Colonic mucosa (tissue), 4 donors: ENCODE data around the gene REC114. TPM values are rescaled to one million over a fixed set of nuclear protein-coding genes. Genes with fewer than 3 reads are reported as not detected.

Experiments used
- DNase-seq: peaks from one replicate; pipeline ENCODE4 v3.0.0-alpha.2; 2020
- H3K27ac ChIP-seq: fragments of 200-600 bp; one replicate; pipeline ENCODE4 v1.8.0; 2021
- H3K27me3 ChIP-seq: fragments of 200-600 bp; one replicate; pipeline ENCODE4 v1.8.0; 2021
- H3K36me3 ChIP-seq: fragments of 200-600 bp; one replicate; pipeline ENCODE4 v1.8.0; 2021
- H3K4me1 ChIP-seq: fragments of 200-600 bp; one replicate; pipeline ENCODE4 v1.8.0; 2021; ENCODE audit warnings: mild to moderate bottlenecking
- H3K4me3 ChIP-seq: fragments of 200-600 bp; one replicate; pipeline ENCODE4 v1.8.0; 2021
- H3K9ac ChIP-seq, 2 donors: one replicate each; pipeline ENCODE4 v1.7.0; 2013; ENCODE audit warnings: control low read depth in 2 of 2, low read depth in 2 of 2, low read length in 2 of 2
- H3K9me3 ChIP-seq: fragments of 200-600 bp; one replicate; pipeline ENCODE4 v1.8.0; 2021
- intact Hi-C: fragments of 100-400 bp; cut with DNase I; formaldehyde crosslinking; loops from one replicate; pipeline ENCODE4 v1.14.1; 2022
- total RNA-seq, 2 donors: library from RNA; stranded (reverse); fragmentation: NEBNext Ultra II Directional in 1 of 2; extraction: Animal tissue kit (Norgen Biotek cat#: 25700) in 1 of 2; gene quantifications; one replicate each; pipeline ENCODE4 v1.2.1, GENCODE V29; 2021
- TF ChIP-seq, protein P1 (sequence below): fragments of 200-600 bp; IDR thresholded peaks from one replicate; pipeline ENCODE4 v1.8.0; 2022; ENCODE audit warnings: antibody characterized with exemption, mild to moderate bottlenecking
- donor health status: healthy.
- donor health status: DM: no; HTN: no; CAD: no.
- donor health status: DM: no; HTN: no; CAD: no.

REC114 gene
- total RNA-seq, 2 donors from 2014 or later, result not detected

DNA sequence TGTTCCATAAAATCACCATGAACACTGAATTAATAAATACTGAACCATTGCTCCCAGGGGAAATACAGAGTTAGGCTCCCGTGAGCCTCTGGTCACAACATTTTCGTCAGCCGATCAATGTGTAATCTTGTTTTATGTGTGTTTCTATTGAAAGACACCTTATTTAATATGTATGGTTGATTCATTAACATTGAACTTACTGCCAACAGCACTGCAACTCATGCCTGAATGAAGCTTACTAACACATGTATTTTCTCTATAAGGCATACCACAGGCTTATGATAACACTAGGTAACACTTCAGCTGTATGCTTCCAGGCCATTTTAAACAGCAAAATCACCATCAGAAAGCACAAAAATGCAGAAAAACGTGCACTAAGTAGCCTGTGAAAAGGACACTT lies 9.1 kb upstream of the REC114 start:
- intact Hi-C loops, result no loop called here
- Histone ChIP-seq H3K9me3 (no peaks in the 10 kb centered on the region), H3K36me3 (no peaks in the 10 kb centered on the region), H3K27me3 (no peaks in the 10 kb centered on the region), H3K27ac (no peak overlapping the region), H3K9ac (no peak overlapping the region), H3K4me3 (no peak overlapping the region), H3K4me1 (no peaks in the 10 kb centered on the region)
- TF ChIP-seq, protein P1, sequence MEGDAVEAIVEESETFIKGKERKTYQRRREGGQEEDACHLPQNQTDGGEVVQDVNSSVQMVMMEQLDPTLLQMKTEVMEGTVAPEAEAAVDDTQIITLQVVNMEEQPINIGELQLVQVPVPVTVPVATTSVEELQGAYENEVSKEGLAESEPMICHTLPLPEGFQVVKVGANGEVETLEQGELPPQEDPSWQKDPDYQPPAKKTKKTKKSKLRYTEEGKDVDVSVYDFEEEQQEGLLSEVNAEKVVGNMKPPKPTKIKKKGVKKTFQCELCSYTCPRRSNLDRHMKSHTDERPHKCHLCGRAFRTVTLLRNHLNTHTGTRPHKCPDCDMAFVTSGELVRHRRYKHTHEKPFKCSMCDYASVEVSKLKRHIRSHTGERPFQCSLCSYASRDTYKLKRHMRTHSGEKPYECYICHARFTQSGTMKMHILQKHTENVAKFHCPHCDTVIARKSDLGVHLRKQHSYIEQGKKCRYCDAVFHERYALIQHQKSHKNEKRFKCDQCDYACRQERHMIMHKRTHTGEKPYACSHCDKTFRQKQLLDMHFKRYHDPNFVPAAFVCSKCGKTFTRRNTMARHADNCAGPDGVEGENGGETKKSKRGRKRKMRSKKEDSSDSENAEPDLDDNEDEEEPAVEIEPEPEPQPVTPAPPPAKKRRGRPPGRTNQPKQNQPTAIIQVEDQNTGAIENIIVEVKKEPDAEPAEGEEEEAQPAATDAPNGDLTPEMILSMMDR, result no peak
- no peak for DNase-seq

DNA sequence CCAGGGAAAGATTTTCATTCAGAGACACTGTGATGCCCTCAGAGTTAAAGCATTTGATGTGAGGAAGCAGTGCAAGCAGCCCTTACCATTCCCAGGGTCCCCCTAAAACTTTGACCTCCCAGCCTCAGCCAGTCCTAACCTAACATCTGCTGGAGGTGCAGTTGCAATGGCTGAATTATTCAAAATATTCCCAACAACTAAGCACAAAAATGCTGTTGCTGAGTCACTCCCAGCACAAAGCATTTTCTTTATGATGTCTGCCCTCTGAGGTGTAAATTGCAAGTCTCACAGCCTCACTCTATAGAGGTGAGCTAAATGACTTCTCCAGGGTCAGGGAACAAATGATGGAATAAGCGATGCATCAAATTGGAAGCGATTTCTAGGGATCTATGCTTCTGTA lies 6.4 kb upstream of the REC114 start:
- intact Hi-C loops, result no loop called here
- H3K9ac ChIP-seq, result no peak overlapping the region
- no peaks in the 10 kb centered on the region for H3K9me3 ChIP-seq
- TF ChIP-seq, protein P1, result no peak
- no peaks in the 10 kb centered on the region for H3K27me3 ChIP-seq
- no peak overlapping the region for H3K4me3 ChIP-seq
- no peaks in the 10 kb centered on the region for H3K36me3 ChIP-seq
- no peak for DNase-seq
- no peak overlapping the region for H3K27ac ChIP-seq
- no peaks in the 10 kb centered on the region for H3K4me1 ChIP-seq

DNA sequence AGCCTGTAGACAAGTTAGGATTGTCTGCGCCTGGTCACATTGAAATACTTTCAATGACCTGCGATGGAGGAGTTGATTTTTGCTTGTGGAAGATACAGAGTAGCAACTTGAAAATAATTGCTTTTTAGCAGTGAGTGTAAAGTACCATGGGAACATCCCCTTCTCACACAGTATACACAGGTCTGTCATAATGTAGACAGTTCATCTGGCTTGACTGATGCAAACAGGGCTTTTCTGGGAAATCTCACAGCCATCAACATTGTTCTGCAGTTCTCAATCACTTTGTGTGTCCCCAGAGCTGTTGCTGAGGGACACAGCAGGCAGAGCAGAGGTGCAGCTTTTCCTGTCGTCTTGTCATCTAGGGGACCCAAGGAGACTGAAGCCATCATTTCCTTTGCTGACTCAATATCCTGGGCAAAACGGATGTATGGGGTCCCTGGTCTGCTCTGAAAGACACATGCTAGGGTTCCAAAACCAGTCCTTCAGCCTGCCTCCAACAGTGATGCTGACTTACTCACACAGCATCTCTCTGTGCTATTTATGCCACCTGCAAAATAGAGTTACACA lies 5.3 kb upstream of the REC114 start:
- TF ChIP-seq, protein P1, result no peak
- no peaks in the 10 kb centered on the region for H3K36me3 ChIP-seq
- DNase-seq, result no peak
- H3K4me3 ChIP-seq, result no peak overlapping the region
- H3K27me3 ChIP-seq, result no peaks in the 10 kb centered on the region
- H3K9me3 ChIP-seq, result no peaks in the 10 kb centered on the region
- intact Hi-C loops, result no loop called here
- H3K4me1 ChIP-seq, result no peaks in the 10 kb centered on the region
- no peak overlapping the region for H3K27ac ChIP-seq
- no peak overlapping the region for H3K9ac ChIP-seq

DNA sequence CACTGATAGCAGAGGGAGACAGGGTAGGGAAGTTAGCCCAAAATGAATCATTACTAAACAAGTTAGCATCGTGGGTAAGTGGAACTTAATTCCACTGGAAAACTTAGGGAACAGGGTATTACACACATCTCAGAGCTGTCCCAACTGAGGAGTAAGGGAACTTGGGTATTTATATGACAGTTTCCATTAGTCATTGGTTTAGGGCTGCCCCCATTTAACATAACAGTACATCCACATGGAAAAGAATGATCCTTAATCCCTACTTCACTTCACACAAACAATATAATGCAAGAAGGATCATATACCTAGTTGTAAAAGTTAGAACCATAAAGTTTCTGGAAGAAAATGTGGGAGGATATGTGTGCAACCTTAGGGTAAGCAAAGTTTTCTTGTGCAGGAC lies 4.3 kb upstream of the REC114 start:
- Histone ChIP-seq H3K27me3 (no peaks in the 10 kb centered on the region), H3K4me1 (no peaks in the 10 kb centered on the region), H3K9me3 (no peaks in the 10 kb centered on the region), H3K4me3 (no peak overlapping the region), H3K36me3 (no peaks in the 10 kb centered on the region), H3K9ac (no peak overlapping the region), H3K27ac (no peak overlapping the region)
- TF ChIP-seq, protein P1, result no peak
- no peak for DNase-seq
- intact Hi-C loops, result no loop called here

DNA sequence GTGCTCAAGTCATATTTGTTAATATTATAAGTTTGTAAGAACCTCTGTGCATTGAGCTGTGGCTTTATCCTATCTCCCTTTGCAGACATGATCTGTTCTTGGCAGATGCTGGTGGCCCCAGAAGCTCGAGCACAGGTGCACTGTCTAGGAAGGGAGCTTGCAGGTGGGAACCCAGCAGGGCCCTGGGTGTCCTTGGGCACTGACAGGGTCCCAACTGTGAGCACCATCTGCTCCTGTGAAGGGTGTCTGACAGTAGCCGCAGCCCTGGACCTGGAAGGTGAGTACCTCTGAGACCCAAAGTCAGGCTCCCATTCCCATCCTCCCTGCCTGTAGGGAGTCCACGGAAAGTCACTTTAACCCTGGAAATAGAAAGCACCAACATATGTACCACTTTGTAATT lies 2.4 kb upstream of the REC114 start:
- no peaks in the 10 kb centered on the region for H3K4me1 ChIP-seq
- H3K27ac ChIP-seq, result no peak overlapping the region
- no peaks in the 10 kb centered on the region for H3K36me3 ChIP-seq
- no peak overlapping the region for H3K4me3 ChIP-seq
- no peak for DNase-seq
- H3K9me3 ChIP-seq, result no peaks in the 10 kb centered on the region
- TF ChIP-seq, protein P1, result no peak
- no peak overlapping the region for H3K9ac ChIP-seq
- intact Hi-C loops, result no loop called here
- H3K27me3 ChIP-seq, result no peaks in the 10 kb centered on the region
